CD14-positive monocyte (primary cell): ENCODE data around the gene ACSM2B. TPM values are rescaled to one million over a fixed set of nuclear protein-coding genes. Genes with fewer than 3 reads are reported as not detected.
"Not testable (repeated sequence)": the region's sequence is repeated elsewhere in the genome, so short reads cannot be mapped to it uniquely, and the experiment has no call there.

ENCODE experiments used
- DNase-seq, 3 donors: peaks; one replicate each; pipeline ENCODE4 v3.0.0-alpha.2; 2011 to 2022
- H2AFZ ChIP-seq: 2 replicates; pipeline ENCODE4 v1.6.0; 2012; ENCODE audit warnings: mild to moderate bottlenecking, low read depth, low read length, inconsistent platforms; ENCODE audit not compliant: insufficient read depth, poor library complexity, severe bottlenecking
- H3K27ac ChIP-seq, 2 donors: 1 replicate in 1 of 2; 2 replicates in 1 of 2; pipeline ENCODE4 v1.5.1; 2012 to 2013; ENCODE audit warnings: low read length in 2 of 2, control low read depth in 1 of 2, inconsistent platforms in 1 of 2, low read depth in 1 of 2, mild to moderate bottlenecking in 1 of 2
- H3K27me3 ChIP-seq, 2 donors: one replicate each; pipeline versions ENCODE4 v1.6.0 to v1.6.1; 2011 to 2013; ENCODE audit warnings: low read length in 2 of 2; ENCODE audit not compliant: control insufficient read depth in 2 of 2, insufficient read depth in 2 of 2
- H3K36me3 ChIP-seq, 2 donors: replicated peaks in 1 of 2; 1 replicate in 1 of 2; 2 replicates in 1 of 2; pipeline versions ENCODE4 v1.5.1 to v1.6.1; 2012 to 2013; ENCODE audit warnings: low read length in 2 of 2, control low read depth in 1 of 2, inconsistent platforms in 1 of 2, mild to moderate bottlenecking in 1 of 2; ENCODE audit not compliant: insufficient read depth in 2 of 2, control insufficient read depth in 1 of 2
- H3K4me1 ChIP-seq, 2 donors: 1 replicate in 1 of 2; 2 replicates in 1 of 2; pipeline versions ENCODE4 v1.5.1 to v1.6.1; 2012 to 2013; ENCODE audit warnings: low read length in 2 of 2, control low read depth in 1 of 2, inconsistent platforms in 1 of 2, mild to moderate bottlenecking in 1 of 2, moderate library complexity in 1 of 2; ENCODE audit not compliant: insufficient read depth in 2 of 2, control insufficient read depth in 1 of 2
- H3K4me2 ChIP-seq: replicated peaks from 2 replicates; pipeline ENCODE3; 2012; ENCODE audit warnings: low read length, moderate library complexity, mild to moderate bottlenecking; ENCODE audit not compliant: poor library complexity, severe bottlenecking; ENCODE audit errors: extremely low read depth
- H3K4me3 ChIP-seq, 3 experiments: fragments of 200-600 bp in 1 of 3; sonication (generic) in 1 of 3; replicated peaks in 1 of 3; 1 replicate in 2 of 3; 2 replicates in 1 of 3; pipeline ENCODE4 v1.5.1; 2011 to 2013; ENCODE audit warnings: low read length in 3 of 3, mild to moderate bottlenecking in 3 of 3, control low read depth in 2 of 3, low read depth in 2 of 3, inconsistent platforms in 1 of 3, moderate library complexity in 1 of 3
- H3K79me2 ChIP-seq: 2 replicates; pipeline ENCODE4 v1.6.0; 2012; ENCODE audit warnings: mild to moderate bottlenecking, control low read depth, inconsistent platforms, low read length, moderate library complexity; ENCODE audit not compliant: insufficient read depth
- H3K9ac ChIP-seq: 2 replicates; pipeline ENCODE4 v1.6.0; 2017; ENCODE audit warnings: low read length, mild to moderate bottlenecking; ENCODE audit not compliant: insufficient read depth, poor library complexity, severe bottlenecking
- H3K9me3 ChIP-seq, 2 donors: replicated peaks in 1 of 2; 1 replicate in 1 of 2; 2 replicates in 1 of 2; pipeline versions ENCODE4 v1.5.1 to v1.6.1; 2012 to 2013; ENCODE audit warnings: low read length in 2 of 2, control low read depth in 1 of 2; ENCODE audit not compliant: control insufficient read depth in 1 of 2, insufficient read depth in 1 of 2
- H4K20me1 ChIP-seq: 2 replicates; pipeline ENCODE4 v1.6.0; 2012; ENCODE audit warnings: mild to moderate bottlenecking, low read length, control low read depth, moderate library complexity; ENCODE audit not compliant: insufficient read depth
- H3K27ac Mint-ChIP-seq, 7 donors: one replicate each; pipeline ENCODE4 v1.8.0; 2020; ENCODE audit warnings: mild to moderate bottlenecking in 7 of 7, mixed read lengths in 7 of 7, moderate library complexity in 6 of 7, inconsistent platforms in 2 of 7
- H3K27me3 Mint-ChIP-seq, 3 donors: one replicate each; pipeline ENCODE4 v1.8.0; 2021 to 2022; ENCODE audit warnings: low read depth in 3 of 3, mild to moderate bottlenecking in 3 of 3, mixed read lengths in 3 of 3, moderate library complexity in 3 of 3, inconsistent platforms in 1 of 3
- H3K36me3 Mint-ChIP-seq, 2 donors: one replicate each; pipeline ENCODE4 v1.8.0; 2020; ENCODE audit warnings: mixed read lengths in 2 of 2, inconsistent platforms in 1 of 2, mild to moderate bottlenecking in 1 of 2
- H3K4me1 Mint-ChIP-seq: one replicate; pipeline ENCODE4 v1.8.0; 2020; ENCODE audit warnings: mild to moderate bottlenecking, mixed read lengths
- H3K4me3 Mint-ChIP-seq, 2 donors: one replicate each; pipeline ENCODE4 v1.8.0; 2020; ENCODE audit warnings: mild to moderate bottlenecking in 2 of 2, mixed read lengths in 2 of 2, moderate library complexity in 1 of 2
- H3K9me3 Mint-ChIP-seq, 7 donors: one replicate each; pipeline ENCODE4 v1.8.0; 2020 to 2022; ENCODE audit warnings: mixed read lengths in 7 of 7, mild to moderate bottlenecking in 6 of 7, moderate library complexity in 6 of 7, inconsistent platforms in 2 of 7
- CTCF ChIP-seq: fragments of 200-600 bp; IDR thresholded peaks from one replicate; pipeline ENCODE4 v1.8.0; 2022; ENCODE audit warnings: antibody characterized with exemption, mild to moderate bottlenecking
- WGBS: methylation state at CpG from one replicate; pipeline ENCODE4 v1.1.5; 2013; ENCODE audit warnings: missing lambda C conversion rate; ENCODE audit not compliant: insufficient coverage; 5-methylcytosine and 5-hydroxymethylcytosine counted together
- intact Hi-C, 2 donors: fragments of 100-400 bp; cut with micrococcal nuclease; formaldehyde crosslinking; loops; one replicate each; pipeline versions ENCODE4 v1.15.0 to v1.15.1; 2023
- polyA plus RNA-seq, 3 donors: library from polyadenylated mRNA; depleted of rRNA in 1 of 3; unstranded in 2 of 3; stranded (reverse) in 1 of 3; fragments of 300-500 nt in 2 of 3; fragments of >200 nt in 1 of 3; fragmentation: Illumina TruSeq in 2 of 3; gene quantifications; 1 replicate in 2 of 3; 2 replicates in 1 of 3; pipeline ENCODE4 v1.2.3, GENCODE V29; 2012 to 2021

The ACSM2B gene
- polyA plus RNA-seq, 3 donors: not detected

DNA sequence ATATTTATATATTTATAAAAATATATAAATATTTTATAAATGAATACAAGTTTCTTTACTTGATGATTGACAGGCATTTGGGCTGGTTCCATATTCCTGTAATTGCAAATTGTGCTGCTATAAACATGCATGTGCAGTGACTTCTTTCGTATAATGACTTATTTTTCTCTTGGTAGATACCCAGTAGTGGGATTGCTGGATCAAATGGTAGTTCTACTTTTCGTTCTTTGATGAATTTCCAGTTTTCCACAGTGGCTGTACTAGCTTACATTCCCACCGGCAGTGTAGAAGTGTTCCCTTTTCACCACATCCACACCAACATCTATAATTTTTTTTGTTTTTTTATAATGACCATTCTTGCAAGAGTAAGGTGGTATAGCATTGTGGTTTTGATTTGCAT is 7.8 kb downstream of the ACSM2B start:
- WGBS: 100% methylated on average over 1 of the region's 3 CpGs
- no peak for TF ChIP-seq CTCF

GRCh38 chr16:20566864-20567263 is 9.3 kb downstream of the ACSM2B start:
- peaks cover 0 to 6% (median 3%) of the 10 kb centered on the region in 7 donors for H3K9me3 Mint-ChIP-seq
- peaks cover 0 to 5% of the 10 kb centered on the region in 2 donors for H3K9me3 ChIP-seq
- no peak overlapping the region for H2AFZ ChIP-seq
- intact Hi-C loops: no loop called here
- H4K20me1 ChIP-seq: no peaks in the 10 kb centered on the region
- H3K9ac ChIP-seq: no peak overlapping the region
- H3K36me3 Mint-ChIP-seq: no peaks in the 10 kb centered on the region
- no peaks in the 10 kb centered on the region for H3K36me3 ChIP-seq
- H3K79me2 ChIP-seq: no peaks in the 10 kb centered on the region
- no peak overlapping the region for H3K4me3 ChIP-seq
- H3K4me1 Mint-ChIP-seq: no peaks in the 10 kb centered on the region
- peaks cover 0 to 4% (median 2%) of the 10 kb centered on the region in 3 donors for H3K27me3 Mint-ChIP-seq
- no peak overlapping the region for H3K4me2 ChIP-seq
- H3K27ac Mint-ChIP-seq: no peak overlapping the region
- no peak overlapping the region for H3K27ac ChIP-seq
- no peaks in the 10 kb centered on the region for H3K4me1 ChIP-seq
- DNase-seq: no peak
- TF ChIP-seq CTCF: no peak
- no peaks in the 10 kb centered on the region for H3K27me3 ChIP-seq
- no peak overlapping the region for H3K4me3 Mint-ChIP-seq

More for the DNA sequence above, 7.8 kb downstream of the ACSM2B start:
- no peaks in the 10 kb centered on the region for H3K27me3 ChIP-seq
- intact Hi-C loops: no loop called here
- Mint-ChIP-seq H3K27me3 (peaks cover 0 to 4% (median 2%) of the 10 kb centered on the region in 3 donors), H3K4me1 (no peaks in the 10 kb centered on the region), H3K27ac (no peak overlapping the region), H3K4me3 (no peak overlapping the region), H3K9me3 (peaks cover 0 to 7% (median 2%) of the 10 kb centered on the region in 7 donors), H3K36me3 (no peaks in the 10 kb centered on the region)
- H3K36me3 ChIP-seq: no peaks in the 10 kb centered on the region
- H3K27ac ChIP-seq: no peak overlapping the region
- no peak overlapping the region for H2AFZ ChIP-seq
- H3K4me3 ChIP-seq: no peak overlapping the region
- H3K9me3 ChIP-seq: no peaks in the 10 kb centered on the region
- H3K9ac ChIP-seq: no peak overlapping the region
- DNase-seq: no peak
- no peak overlapping the region for H3K4me2 ChIP-seq
- H4K20me1 ChIP-seq: no peaks in the 10 kb centered on the region
- no peaks in the 10 kb centered on the region for H3K79me2 ChIP-seq
- no peaks in the 10 kb centered on the region for H3K4me1 ChIP-seq

- H3K4me3 ChIP-seq, H3K27ac Mint-ChIP-seq, H3K27me3 ChIP-seq, DNase-seq, H3K36me3 ChIP-seq, H3K36me3 Mint-ChIP-seq, H3K9me3 ChIP-seq, H3K27me3 Mint-ChIP-seq, H3K4me1 ChIP-seq, H3K9ac ChIP-seq, H3K4me3 Mint-ChIP-seq, H3K4me2 ChIP-seq, H2AFZ ChIP-seq, H3K79me2 ChIP-seq, intact Hi-C loops, H3K27ac ChIP-seq, H3K4me1 Mint-ChIP-seq, H3K9me3 Mint-ChIP-seq, H4K20me1 ChIP-seq: not testable (repeated sequence)
- no CpG with 5 or more reads among the region's 2 CpGs for WGBS
These were observed 10.8 kb downstream of the ACSM2B start for GRCh38 chr16:20565334-20565733.

- DNase-seq, H3K36me3 Mint-ChIP-seq, H3K9me3 ChIP-seq, H3K4me1 Mint-ChIP-seq, H3K79me2 ChIP-seq, H4K20me1 ChIP-seq, H3K4me2 ChIP-seq, H3K9me3 Mint-ChIP-seq, H3K4me1 ChIP-seq, H3K27me3 ChIP-seq, intact Hi-C loops, H3K27ac Mint-ChIP-seq, H3K4me3 Mint-ChIP-seq, H3K36me3 ChIP-seq, H3K27ac ChIP-seq, H3K4me3 ChIP-seq, H2AFZ ChIP-seq, H3K27me3 Mint-ChIP-seq, H3K9ac ChIP-seq: not testable (repeated sequence)
- no CpG with 5 or more reads among the region's 3 CpGs for WGBS
These were observed 11.9 kb downstream of the ACSM2B start for GRCh38 chr16:20564218-20564617.
